HL-60 (cell line): Measurements from ENCODE around the gene UBFD1.

Source experiments
- DNase-seq, 2 experiments: peaks; one replicate each; pipeline ENCODE4 v3.0.0-alpha.2; 2010 to 2020; ENCODE audit warnings: low read depth in 1 of 2, low spot score in 1 of 2
- H3K27ac ChIP-seq: fragments of 250-450 bp; sonication (Bioruptor Pico); replicated peaks from 2 replicates; pipeline ENCODE4 v1.5.1; 2020; ENCODE audit warnings: mild to moderate bottlenecking, moderate library complexity
- H3K27me3 ChIP-seq: fragments of 250-450 bp; sonication (Bioruptor Pico); 2 replicates; pipeline ENCODE4 v1.5.1; 2021; ENCODE audit warnings: mild to moderate bottlenecking, moderate library complexity; ENCODE audit not compliant: insufficient read depth, poor library complexity, severe bottlenecking
- H3K4me3 ChIP-seq: replicated peaks from 2 replicates; pipeline ENCODE4 v1.5.1; 2011; ENCODE audit warnings: mild to moderate bottlenecking, control low read depth, low read length; ENCODE audit not compliant: insufficient read depth
- GABPA ChIP-seq: IDR thresholded peaks from 2 replicates; pipeline ENCODE4 v1.6.1; 2012; ENCODE audit warnings: low read depth
- POLR2AphosphoS5 ChIP-seq: IDR thresholded peaks from 2 replicates; pipeline ENCODE4 v1.6.1; 2012; ENCODE audit warnings: low read depth
- SPI1 ChIP-seq: IDR thresholded peaks from 2 replicates; pipeline ENCODE4 v1.6.1; 2012; ENCODE audit warnings: low read depth, mild to moderate bottlenecking, borderline replicate concordance
- TF ChIP-seq, protein P1 (sequence below): IDR thresholded peaks from 2 replicates; pipeline ENCODE4 v1.6.1; 2012; ENCODE audit warnings: low read depth; ENCODE audit not compliant: insufficient replicate concordance
- TF ChIP-seq, protein P2 (sequence below): IDR thresholded peaks from one replicate; pipeline ENCODE4 v1.5.1; 2011; ENCODE audit warnings: low read length, control low read depth, inconsistent platforms; ENCODE audit not compliant: insufficient read depth

Gene UBFD1

DNA sequence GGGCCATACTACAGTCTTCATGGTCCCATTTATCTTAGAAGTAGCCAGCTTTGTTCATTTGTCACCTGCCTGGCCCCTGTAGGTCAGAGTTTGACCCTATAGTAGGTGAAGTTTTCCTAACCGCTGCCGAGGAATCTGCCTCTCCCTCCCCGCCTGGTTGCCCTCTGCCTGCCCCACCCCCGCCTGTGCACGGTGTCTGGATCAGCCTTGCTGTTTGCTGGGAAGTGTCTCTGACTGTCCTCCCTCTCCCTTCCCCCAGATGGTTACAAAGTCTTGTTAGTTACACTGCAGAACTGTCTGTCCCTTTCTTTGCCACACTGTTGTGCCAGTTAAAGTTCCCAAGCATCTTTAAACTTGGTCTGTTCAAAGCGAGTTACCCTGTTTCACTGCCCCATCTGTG lies 5.7 kb downstream of the UBFD1 start:
- H3K4me3 ChIP-seq = no peak overlapping the region
- TF ChIP-seq, protein P1, sequence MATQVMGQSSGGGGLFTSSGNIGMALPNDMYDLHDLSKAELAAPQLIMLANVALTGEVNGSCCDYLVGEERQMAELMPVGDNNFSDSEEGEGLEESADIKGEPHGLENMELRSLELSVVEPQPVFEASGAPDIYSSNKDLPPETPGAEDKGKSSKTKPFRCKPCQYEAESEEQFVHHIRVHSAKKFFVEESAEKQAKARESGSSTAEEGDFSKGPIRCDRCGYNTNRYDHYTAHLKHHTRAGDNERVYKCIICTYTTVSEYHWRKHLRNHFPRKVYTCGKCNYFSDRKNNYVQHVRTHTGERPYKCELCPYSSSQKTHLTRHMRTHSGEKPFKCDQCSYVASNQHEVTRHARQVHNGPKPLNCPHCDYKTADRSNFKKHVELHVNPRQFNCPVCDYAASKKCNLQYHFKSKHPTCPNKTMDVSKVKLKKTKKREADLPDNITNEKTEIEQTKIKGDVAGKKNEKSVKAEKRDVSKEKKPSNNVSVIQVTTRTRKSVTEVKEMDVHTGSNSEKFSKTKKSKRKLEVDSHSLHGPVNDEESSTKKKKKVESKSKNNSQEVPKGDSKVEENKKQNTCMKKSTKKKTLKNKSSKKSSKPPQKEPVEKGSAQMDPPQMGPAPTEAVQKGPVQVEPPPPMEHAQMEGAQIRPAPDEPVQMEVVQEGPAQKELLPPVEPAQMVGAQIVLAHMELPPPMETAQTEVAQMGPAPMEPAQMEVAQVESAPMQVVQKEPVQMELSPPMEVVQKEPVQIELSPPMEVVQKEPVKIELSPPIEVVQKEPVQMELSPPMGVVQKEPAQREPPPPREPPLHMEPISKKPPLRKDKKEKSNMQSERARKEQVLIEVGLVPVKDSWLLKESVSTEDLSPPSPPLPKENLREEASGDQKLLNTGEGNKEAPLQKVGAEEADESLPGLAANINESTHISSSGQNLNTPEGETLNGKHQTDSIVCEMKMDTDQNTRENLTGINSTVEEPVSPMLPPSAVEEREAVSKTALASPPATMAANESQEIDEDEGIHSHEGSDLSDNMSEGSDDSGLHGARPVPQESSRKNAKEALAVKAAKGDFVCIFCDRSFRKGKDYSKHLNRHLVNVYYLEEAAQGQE = no peak
- TF ChIP-seq SPI1 = no peak
- TF ChIP-seq, protein P2, sequence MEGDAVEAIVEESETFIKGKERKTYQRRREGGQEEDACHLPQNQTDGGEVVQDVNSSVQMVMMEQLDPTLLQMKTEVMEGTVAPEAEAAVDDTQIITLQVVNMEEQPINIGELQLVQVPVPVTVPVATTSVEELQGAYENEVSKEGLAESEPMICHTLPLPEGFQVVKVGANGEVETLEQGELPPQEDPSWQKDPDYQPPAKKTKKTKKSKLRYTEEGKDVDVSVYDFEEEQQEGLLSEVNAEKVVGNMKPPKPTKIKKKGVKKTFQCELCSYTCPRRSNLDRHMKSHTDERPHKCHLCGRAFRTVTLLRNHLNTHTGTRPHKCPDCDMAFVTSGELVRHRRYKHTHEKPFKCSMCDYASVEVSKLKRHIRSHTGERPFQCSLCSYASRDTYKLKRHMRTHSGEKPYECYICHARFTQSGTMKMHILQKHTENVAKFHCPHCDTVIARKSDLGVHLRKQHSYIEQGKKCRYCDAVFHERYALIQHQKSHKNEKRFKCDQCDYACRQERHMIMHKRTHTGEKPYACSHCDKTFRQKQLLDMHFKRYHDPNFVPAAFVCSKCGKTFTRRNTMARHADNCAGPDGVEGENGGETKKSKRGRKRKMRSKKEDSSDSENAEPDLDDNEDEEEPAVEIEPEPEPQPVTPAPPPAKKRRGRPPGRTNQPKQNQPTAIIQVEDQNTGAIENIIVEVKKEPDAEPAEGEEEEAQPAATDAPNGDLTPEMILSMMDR = no peak
- TF ChIP-seq POLR2AphosphoS5 = no peak
- no peak for TF ChIP-seq GABPA
- no peaks in the 10 kb centered on the region for H3K27me3 ChIP-seq
- no peak for DNase-seq
- no peak overlapping the region for H3K27ac ChIP-seq

GRCh38 chr16:23564575-23565363 lies 7.2 kb downstream of the UBFD1 start:
- Histone ChIP-seq H3K4me3 (no peak overlapping the region), H3K27ac (no peak overlapping the region), H3K27me3 (no peaks in the 10 kb centered on the region)
- no peak for DNase-seq
- TF ChIP-seq, protein P2 = no peak
- no peak for TF ChIP-seq POLR2AphosphoS5
- TF ChIP-seq GABPA = no peak
- TF ChIP-seq, protein P1 = no peak
- TF ChIP-seq SPI1 = no peak

GRCh38 chr16:23566724-23567123 lies 9.2 kb downstream of the UBFD1 start:
- TF ChIP-seq, protein P1 = no peak
- TF ChIP-seq GABPA = no peak
- TF ChIP-seq, protein P2 = no peak
- no peak for TF ChIP-seq POLR2AphosphoS5
- no peak for DNase-seq
- H3K27me3 ChIP-seq = no peaks in the 10 kb centered on the region
- H3K4me3 ChIP-seq = no peak overlapping the region
- no peak overlapping the region for H3K27ac ChIP-seq
